ENCODE measurements around the gene ADRA1B.
A peak's percentile ranks its signal among the peaks of the same experiment; 100 is the strongest.

ADRA1B gene

GRCh38 chr5:159944056-159944600, 27.8 kb downstream of the ADRA1B start:
- no peaks in the 10 kb centered on the region for H3K27me3 ChIP-seq (ENCODE audit: insufficient read depth, low read depth, severe bottlenecking)
- no peaks in the 10 kb centered on the region for H3K36me3 ChIP-seq
- DNase-seq: no peak
- H3K27ac ChIP-seq: no peak overlapping the region
- no peak overlapping the region for H3K4me3 ChIP-seq (ENCODE audit: low read depth, low read length)
- no peaks in the 10 kb centered on the region for H3K9me3 ChIP-seq (ENCODE audit: severe bottlenecking)
- no peak for TF ChIP-seq CTCF (IDR thresholded peaks at IDR 0.05; ENCODE audit: low read depth, low read length)

- no peaks in the 10 kb centered on the region for H3K27me3 ChIP-seq (ENCODE audit: insufficient read depth, low read depth, severe bottlenecking)
- H3K4me3 ChIP-seq (ENCODE audit: low read depth, low read length): no peak overlapping the region
- H3K36me3 ChIP-seq: no peaks in the 10 kb centered on the region
- TF ChIP-seq CTCF (IDR thresholded peaks at IDR 0.05; ENCODE audit: low read depth, low read length): no peak
- no peaks in the 10 kb centered on the region for H3K9me3 ChIP-seq (ENCODE audit: severe bottlenecking)
- DNase-seq: no peak
- H3K27ac ChIP-seq: no peak overlapping the region
These were observed 29.1 kb downstream of the ADRA1B start for GRCh38 chr5:159945359-159945758.

- peak; percentile 46 for DNase-seq
- Histone ChIP-seq H3K27ac (peak overlapping the region; percentile 27), H3K9me3 (ENCODE audit: severe bottlenecking) (no peaks in the 10 kb centered on the region), H3K4me3 (ENCODE audit: low read depth, low read length) (no peak overlapping the region), H3K36me3 (no peaks in the 10 kb centered on the region), H3K27me3 (ENCODE audit: insufficient read depth, low read depth, severe bottlenecking) (no peaks in the 10 kb centered on the region)
- no peak for TF ChIP-seq CTCF (IDR thresholded peaks at IDR 0.05; ENCODE audit: low read depth, low read length)
These were observed 31.6 kb downstream of the ADRA1B start for GRCh38 chr5:159947708-159948358.

- no peaks in the 10 kb centered on the region for H3K27me3 ChIP-seq (ENCODE audit: insufficient read depth, low read depth, severe bottlenecking)
- peak; percentile 39 for DNase-seq
- H3K27ac ChIP-seq: no peak overlapping the region
- TF ChIP-seq CTCF (IDR thresholded peaks at IDR 0.05; ENCODE audit: low read depth, low read length): peak; percentile 64
- H3K36me3 ChIP-seq: no peaks in the 10 kb centered on the region
- H3K4me3 ChIP-seq (ENCODE audit: low read depth, low read length): no peak overlapping the region
- no peaks in the 10 kb centered on the region for H3K9me3 ChIP-seq (ENCODE audit: severe bottlenecking)
These were observed 35.1 kb downstream of the ADRA1B start for GRCh38 chr5:159951387-159951786.

- TF ChIP-seq CTCF (IDR thresholded peaks at IDR 0.05; ENCODE audit: low read depth, low read length): no peak
- no peak for DNase-seq
- H3K9me3 ChIP-seq (ENCODE audit: severe bottlenecking): no peaks in the 10 kb centered on the region
- no peak overlapping the region for H3K4me3 ChIP-seq (ENCODE audit: low read depth, low read length)
- no peaks in the 10 kb centered on the region for H3K36me3 ChIP-seq
- no peak overlapping the region for H3K27ac ChIP-seq
- H3K27me3 ChIP-seq (ENCODE audit: insufficient read depth, low read depth, severe bottlenecking): no peaks in the 10 kb centered on the region
These were observed 35.6 kb downstream of the ADRA1B start for GRCh38 chr5:159951834-159952233.

- H3K9me3 ChIP-seq (ENCODE audit: severe bottlenecking): no peaks in the 10 kb centered on the region
- H3K36me3 ChIP-seq: no peaks in the 10 kb centered on the region
- H3K27me3 ChIP-seq (ENCODE audit: insufficient read depth, low read depth, severe bottlenecking): no peaks in the 10 kb centered on the region
- no peak overlapping the region for H3K27ac ChIP-seq
- no peak for DNase-seq
- H3K4me3 ChIP-seq (ENCODE audit: low read depth, low read length): no peak overlapping the region
- TF ChIP-seq CTCF (IDR thresholded peaks at IDR 0.05; ENCODE audit: low read depth, low read length): no peak
These were observed 37.3 kb downstream of the ADRA1B start for GRCh38 chr5:159953609-159954008.
